ENCODE data around the gene KHDC1.
"Not testable (repeated sequence)": the region's sequence is repeated elsewhere in the genome, so short reads cannot be mapped to it uniquely, and the experiment has no call there.

Gene KHDC1

GRCh38 chr6:73262671-73263569, at the start of gene KHDC1:
Gene KHDC1 (minus strand): TSS chr6:73263196. CDS start chr6:73242517, 20,679 bp downstream.
- Mint-ChIP-seq H3K36me3 (ENCODE audit: low read depth) (peaks cover 43% of the 10 kb centered on the region), H3K9me3 (peaks cover 12% of the 10 kb centered on the region)

GRCh38 chr6:73310503-73310845, 47.5 kb upstream of the KHDC1 start:
- H3K9me3 Mint-ChIP-seq, result peaks cover 57% of the 10 kb centered on the region
- peaks cover 49% of the 10 kb centered on the region for H3K36me3 Mint-ChIP-seq (ENCODE audit: low read depth)
- H3K27me3 Mint-ChIP-seq (ENCODE audit: low read depth, poor library complexity); H3K27ac Mint-ChIP-seq; DNase-seq: not testable (repeated sequence)
- peaks cover 35% of the 10 kb centered on the region for H3K4me1 Mint-ChIP-seq
- peak overlapping the region; percentile 96 for H3K4me3 Mint-ChIP-seq

More at GRCh38 chr6:73262671-73263569, at the start of gene KHDC1:
- no peaks in the 10 kb centered on the region for H3K27me3 Mint-ChIP-seq (ENCODE audit: low read depth, poor library complexity)
- no peak within 1 kb of the TSS for H3K27ac Mint-ChIP-seq
- TF ChIP-seq CTCF (IDR thresholded peaks at IDR 0.05), result no peak
- H3K4me1 Mint-ChIP-seq, result peaks cover 35% of the 10 kb centered on the region
- H3K4me3 Mint-ChIP-seq, result peak within 1 kb of the TSS; percentile 83
- peak; percentile 77 for DNase-seq

- Mint-ChIP-seq H3K4me3 (peak overlapping the region; percentile 96), H3K4me1 (peaks cover 35% of the 10 kb centered on the region), H3K27ac (peak overlapping the region; percentile 94), H3K27me3 (ENCODE audit: low read depth, poor library complexity) (peaks cover 6% of the 10 kb centered on the region), H3K36me3 (ENCODE audit: low read depth) (peaks cover 46% of the 10 kb centered on the region), H3K9me3 (peaks cover 52% of the 10 kb centered on the region)
- peak; percentile 63 for DNase-seq
- TF ChIP-seq CTCF (IDR thresholded peaks at IDR 0.05), result peak; percentile 35
These were observed 46.9 kb upstream of the KHDC1 start for GRCh38 chr6:73309785-73310502.

GRCh38 chr6:73309535-73309784, 46.5 kb upstream of the KHDC1 start:
- DNase-seq, result no peak
- peaks cover 6% of the 10 kb centered on the region for H3K27me3 Mint-ChIP-seq (ENCODE audit: low read depth, poor library complexity)
- peaks cover 46% of the 10 kb centered on the region for H3K36me3 Mint-ChIP-seq (ENCODE audit: low read depth)
- peak overlapping the region; percentile 94 for H3K27ac Mint-ChIP-seq
- H3K9me3 Mint-ChIP-seq, result peaks cover 52% of the 10 kb centered on the region
- TF ChIP-seq CTCF (IDR thresholded peaks at IDR 0.05), result no peak
- peak overlapping the region; percentile 96 for H3K4me3 Mint-ChIP-seq
- H3K4me1 Mint-ChIP-seq, result peaks cover 35% of the 10 kb centered on the region

- TF ChIP-seq CTCF (IDR thresholded peaks at IDR 0.05), result no peak
- peak overlapping the region; percentile 94 for H3K27ac Mint-ChIP-seq
- H3K9me3 Mint-ChIP-seq, result peaks cover 49% of the 10 kb centered on the region
- peaks cover 35% of the 10 kb centered on the region for H3K4me1 Mint-ChIP-seq
- peak overlapping the region; percentile 96 for H3K4me3 Mint-ChIP-seq
- H3K27me3 Mint-ChIP-seq (ENCODE audit: low read depth, poor library complexity), result peaks cover 6% of the 10 kb centered on the region
- peak; percentile 11 for DNase-seq
- H3K36me3 Mint-ChIP-seq (ENCODE audit: low read depth), result peaks cover 46% of the 10 kb centered on the region
These were observed 45.9 kb upstream of the KHDC1 start for GRCh38 chr6:73308712-73309534.

- not testable (repeated sequence) for H3K4me3 Mint-ChIP-seq; H3K27ac Mint-ChIP-seq; DNase-seq; H3K27me3 Mint-ChIP-seq (ENCODE audit: low read depth, poor library complexity)
- peaks cover 15% of the 10 kb centered on the region for H3K4me1 Mint-ChIP-seq
- peaks cover 10% of the 10 kb centered on the region for H3K9me3 Mint-ChIP-seq
- peaks cover 46% of the 10 kb centered on the region for H3K36me3 Mint-ChIP-seq (ENCODE audit: low read depth)
These were observed 40.8 kb upstream of the KHDC1 start for GRCh38 chr6:73303773-73304172.

All from nephron progenitor cell (in vitro differentiated cells).